ENCODE results near the gene SLC66A2. TPM values are rescaled to one million over a fixed set of nuclear protein-coding genes. Genes with fewer than 3 reads are reported as not detected.

The SLC66A2 gene
- total and polyA plus RNA-seq, 2 of the 13 experiments (the other 11 are each of a cell fraction or from before 2014, with no cell fraction given), result 33.5 to 41.9 TPM

DNA sequence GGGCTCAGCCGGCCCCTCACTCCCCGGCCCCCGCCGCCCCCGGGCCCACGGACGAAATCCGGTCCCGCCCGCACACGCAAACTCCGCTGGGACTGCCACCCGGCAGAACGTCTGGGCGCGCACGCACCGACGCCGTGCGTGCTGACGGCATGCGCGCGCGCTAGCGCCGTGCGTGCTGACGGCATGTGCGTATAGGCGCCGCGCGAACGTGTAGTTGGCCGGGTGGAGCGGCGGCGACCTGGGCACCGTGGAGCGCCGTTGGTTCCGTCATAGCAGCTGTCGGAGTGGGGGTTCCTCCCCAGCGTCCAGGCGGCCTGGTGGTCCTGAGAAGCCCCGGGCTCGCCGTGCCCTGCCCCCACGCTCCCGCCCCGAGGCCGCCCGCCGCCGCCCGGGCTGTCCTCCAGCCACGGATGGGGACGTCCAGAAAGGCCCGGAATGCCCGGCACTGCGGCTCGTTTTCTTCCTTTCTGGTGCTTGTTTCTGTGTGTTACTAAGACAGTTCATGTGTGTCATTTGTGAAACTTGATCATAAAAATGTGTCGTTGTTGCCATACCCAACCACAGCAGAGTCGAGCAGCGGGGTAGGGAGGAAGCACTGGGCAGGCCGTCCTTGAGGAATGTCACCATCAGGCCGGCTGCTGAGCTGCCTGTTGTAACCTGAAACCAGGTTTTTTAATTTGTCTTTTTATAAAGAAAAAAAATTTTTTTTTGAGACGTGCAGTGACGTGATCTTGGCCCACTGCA lies 37.2 kb upstream of the SLC66A2 start, which contains the start of gene TXNL4A (continued):
- TF ChIP-seq ZNF33B (CRISPR knock-in tag; IDR thresholded peaks at IDR 0.05) (0 out of 2 replicates have a peak, but pooled peaks have one; percentile 21), MATR3 (CRISPR knock-in tag; IDR thresholded peaks at IDR 0.05) (no peak), SAP130 (CRISPR knock-in tag; IDR thresholded peaks at IDR 0.05; ENCODE audit: low read depth) (peak; percentile 91), HNRNPH1 (optimal IDR thresholded peaks at IDR 0.05; ENCODE audit: low read depth, low read length) (no peak), ZNF549 (CRISPR knock-in tag; IDR thresholded peaks at IDR 0.05) (0 out of 2 replicates have a peak, but pooled peaks have one; percentile 22), TEAD2 (CRISPR knock-in tag; IDR thresholded peaks at IDR 0.05) (no peak; the same call in 1 of the 2 replicates), KDM2A (CRISPR knock-in tag; IDR thresholded peaks at IDR 0.05; ENCODE audit: borderline replicate concordance, low read depth) (peak; percentile 94), ZIK1 (CRISPR knock-in tag; IDR thresholded peaks at IDR 0.05; ENCODE audit: borderline replicate concordance, low read depth) (peak; percentile 67; the same call in 1 of the 2 replicates), ZNF264 (CRISPR knock-in tag; IDR thresholded peaks at IDR 0.05) (0 out of 2 replicates have a peak, but pooled peaks have one; percentile 53), ZNF232 (CRISPR knock-in tag; IDR thresholded peaks at IDR 0.05; ENCODE audit: borderline replicate concordance) (0 out of 2 replicates have a peak, but pooled peaks have one; percentile 61), ZNF879 (CRISPR knock-in tag; IDR thresholded peaks at IDR 0.05) (no peak), CHD2 (IDR thresholded peaks at IDR 0.05; ENCODE audit: low read depth, low read length) (no peak), ZNF652 (CRISPR knock-in tag; IDR thresholded peaks at IDR 0.05; ENCODE audit: borderline replicate concordance, low read depth) (no peak)
- TF ChIP-seq, protein P1, sequence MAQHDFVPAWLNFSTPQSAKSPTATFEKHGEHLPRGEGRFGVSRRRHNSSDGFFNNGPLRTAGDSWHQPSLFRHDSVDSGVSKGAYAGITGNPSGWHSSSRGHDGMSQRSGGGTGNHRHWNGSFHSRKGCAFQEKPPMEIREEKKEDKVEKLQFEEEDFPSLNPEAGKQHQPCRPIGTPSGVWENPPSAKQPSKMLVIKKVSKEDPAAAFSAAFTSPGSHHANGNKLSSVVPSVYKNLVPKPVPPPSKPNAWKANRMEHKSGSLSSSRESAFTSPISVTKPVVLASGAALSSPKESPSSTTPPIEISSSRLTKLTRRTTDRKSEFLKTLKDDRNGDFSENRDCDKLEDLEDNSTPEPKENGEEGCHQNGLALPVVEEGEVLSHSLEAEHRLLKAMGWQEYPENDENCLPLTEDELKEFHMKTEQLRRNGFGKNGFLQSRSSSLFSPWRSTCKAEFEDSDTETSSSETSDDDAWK (CRISPR knock-in tag; IDR thresholded peaks at IDR 0.05), result no peak
- TF ChIP-seq, protein P2, sequence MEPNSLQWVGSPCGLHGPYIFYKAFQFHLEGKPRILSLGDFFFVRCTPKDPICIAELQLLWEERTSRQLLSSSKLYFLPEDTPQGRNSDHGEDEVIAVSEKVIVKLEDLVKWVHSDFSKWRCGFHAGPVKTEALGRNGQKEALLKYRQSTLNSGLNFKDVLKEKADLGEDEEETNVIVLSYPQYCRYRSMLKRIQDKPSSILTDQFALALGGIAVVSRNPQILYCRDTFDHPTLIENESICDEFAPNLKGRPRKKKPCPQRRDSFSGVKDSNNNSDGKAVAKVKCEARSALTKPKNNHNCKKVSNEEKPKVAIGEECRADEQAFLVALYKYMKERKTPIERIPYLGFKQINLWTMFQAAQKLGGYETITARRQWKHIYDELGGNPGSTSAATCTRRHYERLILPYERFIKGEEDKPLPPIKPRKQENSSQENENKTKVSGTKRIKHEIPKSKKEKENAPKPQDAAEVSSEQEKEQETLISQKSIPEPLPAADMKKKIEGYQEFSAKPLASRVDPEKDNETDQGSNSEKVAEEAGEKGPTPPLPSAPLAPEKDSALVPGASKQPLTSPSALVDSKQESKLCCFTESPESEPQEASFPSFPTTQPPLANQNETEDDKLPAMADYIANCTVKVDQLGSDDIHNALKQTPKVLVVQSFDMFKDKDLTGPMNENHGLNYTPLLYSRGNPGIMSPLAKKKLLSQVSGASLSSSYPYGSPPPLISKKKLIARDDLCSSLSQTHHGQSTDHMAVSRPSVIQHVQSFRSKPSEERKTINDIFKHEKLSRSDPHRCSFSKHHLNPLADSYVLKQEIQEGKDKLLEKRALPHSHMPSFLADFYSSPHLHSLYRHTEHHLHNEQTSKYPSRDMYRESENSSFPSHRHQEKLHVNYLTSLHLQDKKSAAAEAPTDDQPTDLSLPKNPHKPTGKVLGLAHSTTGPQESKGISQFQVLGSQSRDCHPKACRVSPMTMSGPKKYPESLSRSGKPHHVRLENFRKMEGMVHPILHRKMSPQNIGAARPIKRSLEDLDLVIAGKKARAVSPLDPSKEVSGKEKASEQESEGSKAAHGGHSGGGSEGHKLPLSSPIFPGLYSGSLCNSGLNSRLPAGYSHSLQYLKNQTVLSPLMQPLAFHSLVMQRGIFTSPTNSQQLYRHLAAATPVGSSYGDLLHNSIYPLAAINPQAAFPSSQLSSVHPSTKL (CRISPR knock-in tag; IDR thresholded peaks at IDR 0.05), result peak; percentile 40; the same call in 1 of the 2 replicates
- TF ChIP-seq, protein P3, sequence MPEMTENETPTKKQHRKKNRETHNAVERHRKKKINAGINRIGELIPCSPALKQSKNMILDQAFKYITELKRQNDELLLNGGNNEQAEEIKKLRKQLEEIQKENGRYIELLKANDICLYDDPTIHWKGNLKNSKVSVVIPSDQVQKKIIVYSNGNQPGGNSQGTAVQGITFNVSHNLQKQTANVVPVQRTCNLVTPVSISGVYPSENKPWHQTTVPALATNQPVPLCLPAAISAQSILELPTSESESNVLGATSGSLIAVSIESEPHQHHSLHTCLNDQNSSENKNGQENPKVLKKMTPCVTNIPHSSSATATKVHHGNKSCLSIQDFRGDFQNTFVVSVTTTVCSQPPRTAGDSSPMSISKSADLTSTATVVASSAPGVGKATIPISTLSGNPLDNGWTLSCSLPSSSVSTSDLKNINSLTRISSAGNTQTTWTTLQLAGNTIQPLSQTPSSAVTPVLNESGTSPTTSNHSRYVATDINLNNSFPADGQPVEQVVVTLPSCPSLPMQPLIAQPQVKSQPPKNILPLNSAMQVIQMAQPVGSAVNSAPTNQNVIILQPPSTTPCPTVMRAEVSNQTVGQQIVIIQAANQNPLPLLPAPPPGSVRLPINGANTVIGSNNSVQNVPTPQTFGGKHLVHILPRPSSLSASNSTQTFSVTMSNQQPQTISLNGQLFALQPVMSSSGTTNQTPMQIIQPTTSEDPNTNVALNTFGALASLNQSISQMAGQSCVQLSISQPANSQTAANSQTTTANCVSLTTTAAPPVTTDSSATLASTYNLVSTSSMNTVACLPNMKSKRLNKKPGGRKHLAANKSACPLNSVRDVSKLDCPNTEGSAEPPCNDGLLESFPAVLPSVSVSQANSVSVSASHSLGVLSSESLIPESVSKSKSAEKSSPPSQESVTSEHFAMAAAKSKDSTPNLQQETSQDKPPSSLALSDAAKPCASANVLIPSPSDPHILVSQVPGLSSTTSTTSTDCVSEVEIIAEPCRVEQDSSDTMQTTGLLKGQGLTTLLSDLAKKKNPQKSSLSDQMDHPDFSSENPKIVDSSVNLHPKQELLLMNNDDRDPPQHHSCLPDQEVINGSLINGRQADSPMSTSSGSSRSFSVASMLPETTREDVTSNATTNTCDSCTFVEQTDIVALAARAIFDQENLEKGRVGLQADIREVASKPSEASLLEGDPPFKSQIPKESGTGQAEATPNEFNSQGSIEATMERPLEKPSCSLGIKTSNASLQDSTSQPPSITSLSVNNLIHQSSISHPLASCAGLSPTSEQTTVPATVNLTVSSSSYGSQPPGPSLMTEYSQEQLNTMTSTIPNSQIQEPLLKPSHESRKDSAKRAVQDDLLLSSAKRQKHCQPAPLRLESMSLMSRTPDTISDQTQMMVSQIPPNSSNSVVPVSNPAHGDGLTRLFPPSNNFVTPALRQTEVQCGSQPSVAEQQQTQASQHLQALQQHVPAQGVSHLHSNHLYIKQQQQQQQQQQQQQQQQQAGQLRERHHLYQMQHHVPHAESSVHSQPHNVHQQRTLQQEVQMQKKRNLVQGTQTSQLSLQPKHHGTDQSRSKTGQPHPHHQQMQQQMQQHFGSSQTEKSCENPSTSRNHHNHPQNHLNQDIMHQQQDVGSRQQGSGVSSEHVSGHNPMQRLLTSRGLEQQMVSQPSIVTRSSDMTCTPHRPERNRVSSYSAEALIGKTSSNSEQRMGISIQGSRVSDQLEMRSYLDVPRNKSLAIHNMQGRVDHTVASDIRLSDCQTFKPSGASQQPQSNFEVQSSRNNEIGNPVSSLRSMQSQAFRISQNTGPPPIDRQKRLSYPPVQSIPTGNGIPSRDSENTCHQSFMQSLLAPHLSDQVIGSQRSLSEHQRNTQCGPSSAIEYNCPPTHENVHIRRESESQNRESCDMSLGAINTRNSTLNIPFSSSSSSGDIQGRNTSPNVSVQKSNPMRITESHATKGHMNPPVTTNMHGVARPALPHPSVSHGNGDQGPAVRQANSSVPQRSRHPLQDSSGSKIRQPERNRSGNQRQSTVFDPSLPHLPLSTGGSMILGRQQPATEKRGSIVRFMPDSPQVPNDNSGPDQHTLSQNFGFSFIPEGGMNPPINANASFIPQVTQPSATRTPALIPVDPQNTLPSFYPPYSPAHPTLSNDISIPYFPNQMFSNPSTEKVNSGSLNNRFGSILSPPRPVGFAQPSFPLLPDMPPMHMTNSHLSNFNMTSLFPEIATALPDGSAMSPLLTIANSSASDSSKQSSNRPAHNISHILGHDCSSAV (CRISPR knock-in tag; IDR thresholded peaks at IDR 0.05; ENCODE audit: borderline replicate concordance), result peak; percentile 53; the same call in 1 of the 2 replicates
